Omental fat pad (tissue), 4 donors: ENCODE measurements around the gene PWWP2B. TPM values are rescaled to one million over a fixed set of nuclear protein-coding genes. Genes with fewer than 3 reads are reported as not detected.

Experiments used
- ATAC-seq: fragments of 150-250 bp; one replicate; pipeline ENCODE4 v1.9.1; 2016; ENCODE audit warnings: mild to moderate bottlenecking, moderate library complexity; ENCODE audit not compliant: low FRiP score
- DNase-seq: peaks from one replicate; pipeline ENCODE4 v3.0.0-alpha.2; 2019; ENCODE audit warnings: low spot score
- total RNA-seq, 4 donors: library from RNA; depleted of rRNA; stranded (reverse); fragments of >200 nt; gene quantifications; one replicate each; pipeline ENCODE4 v1.1.0, GENCODE V29; 2016
- TF ChIP-seq, protein P1 (sequence below), 3 donors: fragments of 450-650 bp; IDR thresholded peaks; one replicate each; pipeline ENCODE4 v1.5.1; 2016 to 2017; ENCODE audit warnings: antibody characterized with exemption in 3 of 3, mild to moderate bottlenecking in 3 of 3, moderate library complexity in 2 of 3

PWWP2B gene
- total RNA-seq, 4 donors from 2014 or later: 6.0 to 24.4 (median 12.2) TPM

DNA sequence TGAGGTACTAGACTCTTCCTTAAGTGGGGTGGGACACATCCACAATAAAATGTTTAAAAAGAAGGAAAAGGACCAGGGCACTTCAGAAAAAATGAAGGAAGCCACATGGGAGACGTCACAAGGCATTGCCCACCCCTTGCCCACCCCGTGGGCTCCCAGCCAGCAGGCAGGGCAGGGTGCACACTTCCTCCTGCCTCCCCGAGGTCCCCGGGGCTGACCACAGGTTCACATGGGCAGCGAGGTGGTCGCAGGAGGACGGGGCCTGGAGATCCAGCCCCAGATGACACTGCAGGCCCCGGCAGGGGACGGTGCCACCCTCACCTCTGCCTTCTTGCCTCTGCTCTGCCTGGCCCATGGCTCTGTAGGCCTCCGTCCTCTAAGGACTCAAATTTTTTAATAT lies 45.6 kb downstream of the PWWP2B start:
- no peak for DNase-seq

GRCh38 chr10:132443605-132443982 lies 46.6 kb downstream of the PWWP2B start:
- ATAC-seq (no peak), DNase-seq (no peak)
- TF ChIP-seq, protein P1, sequence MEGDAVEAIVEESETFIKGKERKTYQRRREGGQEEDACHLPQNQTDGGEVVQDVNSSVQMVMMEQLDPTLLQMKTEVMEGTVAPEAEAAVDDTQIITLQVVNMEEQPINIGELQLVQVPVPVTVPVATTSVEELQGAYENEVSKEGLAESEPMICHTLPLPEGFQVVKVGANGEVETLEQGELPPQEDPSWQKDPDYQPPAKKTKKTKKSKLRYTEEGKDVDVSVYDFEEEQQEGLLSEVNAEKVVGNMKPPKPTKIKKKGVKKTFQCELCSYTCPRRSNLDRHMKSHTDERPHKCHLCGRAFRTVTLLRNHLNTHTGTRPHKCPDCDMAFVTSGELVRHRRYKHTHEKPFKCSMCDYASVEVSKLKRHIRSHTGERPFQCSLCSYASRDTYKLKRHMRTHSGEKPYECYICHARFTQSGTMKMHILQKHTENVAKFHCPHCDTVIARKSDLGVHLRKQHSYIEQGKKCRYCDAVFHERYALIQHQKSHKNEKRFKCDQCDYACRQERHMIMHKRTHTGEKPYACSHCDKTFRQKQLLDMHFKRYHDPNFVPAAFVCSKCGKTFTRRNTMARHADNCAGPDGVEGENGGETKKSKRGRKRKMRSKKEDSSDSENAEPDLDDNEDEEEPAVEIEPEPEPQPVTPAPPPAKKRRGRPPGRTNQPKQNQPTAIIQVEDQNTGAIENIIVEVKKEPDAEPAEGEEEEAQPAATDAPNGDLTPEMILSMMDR (IDR thresholded peaks at IDR 0.05): no peak

More for the DNA sequence above, 45.6 kb downstream of the PWWP2B start:
- ATAC-seq: no peak
- TF ChIP-seq, protein P1 (IDR thresholded peaks at IDR 0.05): no peak

DNA sequence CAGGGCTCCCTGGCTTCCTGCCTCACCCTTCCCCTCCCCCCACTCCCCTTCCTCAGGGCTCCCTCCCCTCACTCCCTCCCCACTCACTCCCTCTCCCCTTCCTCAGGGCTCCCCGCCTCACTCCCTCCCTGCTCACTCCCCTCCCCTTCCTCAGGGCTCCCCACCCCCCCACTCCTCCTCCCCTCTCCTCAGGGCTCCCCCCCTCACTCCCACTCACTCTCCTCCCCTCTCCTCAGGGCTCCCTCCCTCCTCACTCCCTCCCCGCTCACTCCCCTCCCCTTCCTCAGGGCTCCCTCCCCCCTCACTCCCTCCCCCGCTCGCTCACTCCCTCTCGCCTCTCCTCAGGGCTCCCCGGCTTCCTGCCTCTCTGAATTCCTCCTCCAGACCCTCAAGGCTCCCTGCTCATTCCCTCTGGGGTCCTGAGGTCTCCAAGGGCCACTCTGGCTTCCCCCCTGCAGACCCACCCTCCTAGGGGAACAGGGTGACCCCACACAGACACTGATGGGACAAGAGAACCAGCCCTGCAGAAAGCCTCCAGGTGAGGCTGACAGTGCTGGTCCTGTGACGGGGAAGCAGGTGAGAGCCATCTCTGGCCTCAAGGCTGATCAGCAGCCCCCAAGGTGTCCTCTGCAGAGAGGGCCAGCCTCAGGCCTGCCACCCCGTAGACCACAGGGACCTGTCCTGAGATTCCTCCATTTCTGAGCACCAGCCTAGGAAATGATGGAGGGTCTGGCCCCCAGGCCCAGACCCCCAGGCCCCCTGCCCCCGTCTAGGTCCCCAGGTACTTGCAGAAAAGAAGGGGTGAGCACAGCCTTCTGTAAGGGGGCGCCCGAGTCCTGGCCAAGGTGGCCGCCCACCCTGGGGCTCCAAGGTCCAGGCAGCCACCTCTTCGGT lies 47.2 kb downstream of the PWWP2B start:
- ATAC-seq (no peak), DNase-seq (no peak)
- TF ChIP-seq, protein P1 (IDR thresholded peaks at IDR 0.05): no peak

DNA sequence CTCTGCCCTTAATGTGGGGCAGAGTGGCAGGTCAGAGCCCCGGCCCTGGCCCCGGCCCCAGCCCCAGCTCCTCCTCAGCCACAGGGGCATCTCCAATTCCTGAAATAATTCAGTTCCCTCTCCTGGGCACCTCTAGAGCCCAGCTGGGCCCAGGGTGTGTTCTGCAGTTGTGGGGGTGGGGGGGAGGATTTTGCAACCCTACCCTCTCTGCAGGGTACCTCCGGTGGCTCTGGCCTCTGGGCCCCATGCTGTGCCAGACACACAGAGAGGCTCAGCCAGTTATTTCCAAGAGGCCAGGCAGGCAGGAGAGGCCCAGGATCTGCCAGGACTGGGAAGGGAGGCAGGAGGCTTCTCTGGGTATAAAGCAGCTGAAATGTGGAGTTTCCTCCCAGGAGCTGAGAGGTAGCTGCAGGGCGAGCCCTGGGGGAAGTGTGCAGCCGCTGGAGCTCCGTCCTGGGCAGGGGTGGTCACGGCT lies 47.9 kb downstream of the PWWP2B start:
- DNase-seq: no peak
- TF ChIP-seq, protein P1 (IDR thresholded peaks at IDR 0.05): no peak
- peak; percentile 2 for ATAC-seq

- TF ChIP-seq, protein P1 (IDR thresholded peaks at IDR 0.05): no peak
- ATAC-seq: no peak
- DNase-seq: no peak
Measured at GRCh38 chr10:132445516-132446194, 48.7 kb downstream of the PWWP2B start.

DNA sequence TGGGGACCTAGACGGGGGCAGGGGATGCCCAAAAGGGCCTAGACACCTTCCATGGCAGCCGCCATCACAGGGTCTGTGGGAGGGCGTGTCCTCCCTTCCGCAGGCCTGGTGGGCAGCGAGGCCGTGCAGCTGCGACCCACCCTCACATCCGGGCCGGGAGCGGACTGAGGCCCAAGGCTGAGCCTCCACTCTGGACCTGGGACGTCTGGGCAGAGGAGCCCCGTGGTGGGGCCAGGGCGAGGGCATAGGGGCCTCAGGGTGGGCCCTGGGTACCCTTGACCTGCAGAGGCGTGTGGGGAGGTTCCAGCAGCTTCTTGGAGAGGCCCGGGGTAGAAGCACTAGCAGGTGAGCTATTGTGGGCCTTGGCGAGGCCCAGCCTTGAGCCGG lies 49.2 kb downstream of the PWWP2B start:
- TF ChIP-seq, protein P1 (IDR thresholded peaks at IDR 0.05): no peak
- ATAC-seq: no peak
- no peak for DNase-seq
